NCI-H187 treated with DMSO at 0.1 percent for 48 hours (cell line): ENCODE results near the gene TOPBP1.
"Not testable (repeated sequence)": the region's sequence is repeated elsewhere in the genome, so short reads cannot be mapped to it uniquely, and the experiment has no call there.

Experiments
- DNase-seq: peaks from one replicate; lab custom pipeline; 2025; lab: John Stamatoyannopoulos, UW

TOPBP1 gene

GRCh38 chr3:133570937-133571320, 90.8 kb downstream of the TOPBP1 start:
- DNase-seq, result no peak

- no peak for DNase-seq
Observed at GRCh38 chr3:133570139-133570936, 91.4 kb downstream of the TOPBP1 start.

DNA sequence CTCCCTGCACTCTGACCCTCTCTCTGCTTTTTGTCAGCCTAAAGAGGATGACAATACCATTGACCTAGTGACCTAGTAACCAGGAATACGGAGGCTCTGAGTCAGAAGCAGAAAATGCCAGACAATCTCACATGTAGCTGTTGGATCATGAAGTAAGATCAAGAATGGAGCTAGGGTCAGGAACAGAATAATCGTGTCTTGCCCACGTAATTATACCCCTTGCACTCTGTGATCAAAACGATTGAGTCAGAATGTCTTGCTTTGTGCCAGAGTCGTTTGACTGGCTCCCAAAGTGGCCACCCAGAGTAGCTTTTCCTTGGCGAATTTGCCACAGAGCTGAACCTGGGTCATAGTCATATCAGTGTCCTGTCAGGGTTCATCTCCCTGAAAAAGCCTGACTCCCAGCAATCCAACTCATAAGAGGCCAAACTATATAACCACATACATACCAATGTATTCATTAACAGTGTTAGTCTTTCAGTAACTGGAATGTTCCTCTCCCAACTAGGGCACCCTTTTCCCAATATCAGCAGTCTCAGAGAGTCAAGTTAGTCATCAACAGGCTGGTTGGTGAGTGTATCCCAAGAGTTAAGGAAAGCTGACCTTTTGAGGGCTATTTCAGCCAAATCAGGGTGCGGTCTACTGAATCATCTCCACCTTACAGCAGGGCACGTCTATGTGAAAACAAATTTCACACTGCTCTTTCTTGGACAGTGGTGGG, 93.3 kb downstream of the TOPBP1 start:
- DNase-seq, result no peak

DNA sequence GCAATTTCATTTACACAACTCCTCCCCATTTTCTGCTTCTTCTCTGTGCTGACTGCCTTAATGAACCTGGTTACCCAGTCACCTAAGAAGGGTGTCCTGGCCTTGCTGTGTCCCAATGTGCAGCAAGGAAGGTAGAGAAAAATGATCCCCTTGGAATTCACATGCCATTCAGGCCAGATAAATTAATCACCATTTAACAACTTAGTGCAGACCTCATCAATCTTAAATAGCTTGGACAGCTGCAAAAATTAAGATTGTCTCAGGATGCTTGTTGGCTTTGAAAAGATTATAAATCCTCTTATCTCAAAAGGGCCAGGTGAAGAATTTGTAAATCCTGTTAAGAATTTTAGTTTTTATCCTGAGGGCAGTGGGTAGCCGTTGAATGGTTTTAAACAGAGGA, 97.9 kb downstream of the TOPBP1 start:
- no peak for DNase-seq

DNA sequence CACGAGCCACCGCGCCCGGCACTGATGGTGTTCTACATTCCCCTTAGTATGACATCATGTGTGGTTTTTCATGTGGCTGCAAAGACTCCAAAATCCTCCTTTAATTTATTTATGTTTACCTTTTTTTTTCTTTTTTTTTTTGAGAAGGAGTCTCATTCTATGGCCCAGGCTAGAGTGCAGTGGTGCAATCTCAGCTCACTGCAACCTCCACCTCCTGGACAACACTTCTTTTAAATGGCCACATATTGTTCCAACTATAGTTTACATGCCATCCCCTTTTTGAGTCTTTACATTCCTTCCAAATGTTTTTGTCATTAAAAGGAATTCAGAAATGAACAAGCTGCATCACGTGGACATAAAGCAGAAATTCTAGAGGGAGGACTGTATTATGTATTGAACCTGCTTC, 98.6 kb downstream of the TOPBP1 start:
- DNase-seq, result no peak

GRCh38 chr3:133562376-133562775, 99.4 kb downstream of the TOPBP1 start:
- DNase-seq, result no peak

DNA sequence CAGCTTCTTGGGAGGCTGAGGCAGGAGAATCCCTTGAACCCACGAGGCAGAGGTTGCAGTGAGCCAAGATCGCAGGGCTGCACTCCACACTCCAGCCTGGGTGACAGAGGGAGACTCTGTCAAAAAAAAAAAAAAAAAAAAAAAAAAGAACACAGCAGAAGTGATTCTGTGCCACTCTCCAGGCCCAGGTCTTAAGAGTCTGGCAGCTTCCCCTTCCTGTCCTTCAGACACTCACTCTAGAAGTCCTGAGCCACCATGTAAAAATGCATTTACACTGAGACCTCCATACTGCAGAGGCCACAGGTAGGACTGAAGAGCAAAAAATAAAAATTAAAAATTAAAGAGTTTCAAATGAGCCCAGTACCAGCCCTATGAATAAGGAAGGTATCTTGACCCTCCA, 100.1 kb downstream of the TOPBP1 start:
- DNase-seq, result no peak

- not testable (repeated sequence) for DNase-seq
Observed at GRCh38 chr3:133551589-133551988, 110.2 kb downstream of the TOPBP1 start.
